PFSK-1 (cell line): Measurements from ENCODE around the gene PLEKHM3.

Source experiments
- POLR2AphosphoS5 ChIP-seq: IDR thresholded peaks from 2 replicates; pipeline ENCODE4 v1.6.1; 2012; ENCODE audit warnings: low read depth, mild to moderate bottlenecking, control low read depth, low read length, moderate library complexity
- SIN3A ChIP-seq: IDR thresholded peaks from 2 replicates; pipeline ENCODE4 v1.6.1; 2012; ENCODE audit warnings: mild to moderate bottlenecking, low read length, moderate library complexity, borderline replicate concordance; ENCODE audit not compliant: insufficient read depth
- TAF1 ChIP-seq: IDR thresholded peaks from 2 replicates; pipeline ENCODE4 v1.6.1; 2012; ENCODE audit warnings: low read length, control low read depth, borderline replicate concordance; ENCODE audit not compliant: insufficient read depth
- TF ChIP-seq, protein P1 (sequence below), 2 experiments: IDR thresholded peaks; 2 replicates each; pipeline versions ENCODE4 v1.6.1 to v1.8.0; 2011 to 2012; ENCODE audit warnings: low read depth in 2 of 2, low read length in 2 of 2, control low read depth in 1 of 2, inconsistent platforms in 1 of 2, mild to moderate bottlenecking in 1 of 2, moderate library complexity in 1 of 2; ENCODE audit not compliant: insufficient read depth in 1 of 2

DNA sequence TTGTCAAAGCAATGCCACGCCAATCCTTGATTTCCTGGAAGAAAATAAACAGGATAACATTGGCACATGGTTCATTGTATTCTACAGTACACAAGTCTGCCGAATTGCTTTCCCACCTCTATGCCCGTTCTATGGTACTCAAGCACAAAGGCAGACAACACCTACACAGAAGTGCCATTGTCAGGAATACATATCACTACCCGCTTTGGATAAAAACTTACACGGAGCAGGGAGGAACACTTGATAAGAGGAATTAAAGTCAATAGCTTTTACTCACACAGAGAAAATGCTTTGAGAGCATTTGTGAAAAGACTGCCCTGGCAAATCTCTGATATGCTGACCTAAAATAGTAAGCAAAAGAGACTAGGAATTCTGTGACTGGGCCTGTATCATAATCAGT is 23.4 kb downstream of the PLEKHM3 start:
- no peak for TF ChIP-seq SIN3A
- no peak for TF ChIP-seq POLR2AphosphoS5
- TF ChIP-seq, protein P1, sequence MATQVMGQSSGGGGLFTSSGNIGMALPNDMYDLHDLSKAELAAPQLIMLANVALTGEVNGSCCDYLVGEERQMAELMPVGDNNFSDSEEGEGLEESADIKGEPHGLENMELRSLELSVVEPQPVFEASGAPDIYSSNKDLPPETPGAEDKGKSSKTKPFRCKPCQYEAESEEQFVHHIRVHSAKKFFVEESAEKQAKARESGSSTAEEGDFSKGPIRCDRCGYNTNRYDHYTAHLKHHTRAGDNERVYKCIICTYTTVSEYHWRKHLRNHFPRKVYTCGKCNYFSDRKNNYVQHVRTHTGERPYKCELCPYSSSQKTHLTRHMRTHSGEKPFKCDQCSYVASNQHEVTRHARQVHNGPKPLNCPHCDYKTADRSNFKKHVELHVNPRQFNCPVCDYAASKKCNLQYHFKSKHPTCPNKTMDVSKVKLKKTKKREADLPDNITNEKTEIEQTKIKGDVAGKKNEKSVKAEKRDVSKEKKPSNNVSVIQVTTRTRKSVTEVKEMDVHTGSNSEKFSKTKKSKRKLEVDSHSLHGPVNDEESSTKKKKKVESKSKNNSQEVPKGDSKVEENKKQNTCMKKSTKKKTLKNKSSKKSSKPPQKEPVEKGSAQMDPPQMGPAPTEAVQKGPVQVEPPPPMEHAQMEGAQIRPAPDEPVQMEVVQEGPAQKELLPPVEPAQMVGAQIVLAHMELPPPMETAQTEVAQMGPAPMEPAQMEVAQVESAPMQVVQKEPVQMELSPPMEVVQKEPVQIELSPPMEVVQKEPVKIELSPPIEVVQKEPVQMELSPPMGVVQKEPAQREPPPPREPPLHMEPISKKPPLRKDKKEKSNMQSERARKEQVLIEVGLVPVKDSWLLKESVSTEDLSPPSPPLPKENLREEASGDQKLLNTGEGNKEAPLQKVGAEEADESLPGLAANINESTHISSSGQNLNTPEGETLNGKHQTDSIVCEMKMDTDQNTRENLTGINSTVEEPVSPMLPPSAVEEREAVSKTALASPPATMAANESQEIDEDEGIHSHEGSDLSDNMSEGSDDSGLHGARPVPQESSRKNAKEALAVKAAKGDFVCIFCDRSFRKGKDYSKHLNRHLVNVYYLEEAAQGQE (IDR thresholded peaks at IDR 0.05; ENCODE audit: insufficient read depth in 1 of 2, low read depth in 2 of 2, low read length in 2 of 2): no peak
- TF ChIP-seq TAF1: no peak
